GM12892 (cell line): ENCODE measurements around the gene ATXN1.

Experiments
- POLR2A ChIP-seq: IDR thresholded peaks from 2 replicates; pipeline ENCODE4 v1.6.1; 2011; ENCODE audit warnings: low read depth, low read length, control low read depth
- POLR2AphosphoS5 ChIP-seq: IDR thresholded peaks from 2 replicates; pipeline ENCODE4 v1.6.1; 2011; ENCODE audit warnings: low read depth, low read length, control low read depth
- TAF1 ChIP-seq: IDR thresholded peaks from 2 replicates; pipeline ENCODE4 v1.6.1; 2011; ENCODE audit warnings: low read depth, mild to moderate bottlenecking, control low read depth, low read length, borderline replicate concordance

DNA sequence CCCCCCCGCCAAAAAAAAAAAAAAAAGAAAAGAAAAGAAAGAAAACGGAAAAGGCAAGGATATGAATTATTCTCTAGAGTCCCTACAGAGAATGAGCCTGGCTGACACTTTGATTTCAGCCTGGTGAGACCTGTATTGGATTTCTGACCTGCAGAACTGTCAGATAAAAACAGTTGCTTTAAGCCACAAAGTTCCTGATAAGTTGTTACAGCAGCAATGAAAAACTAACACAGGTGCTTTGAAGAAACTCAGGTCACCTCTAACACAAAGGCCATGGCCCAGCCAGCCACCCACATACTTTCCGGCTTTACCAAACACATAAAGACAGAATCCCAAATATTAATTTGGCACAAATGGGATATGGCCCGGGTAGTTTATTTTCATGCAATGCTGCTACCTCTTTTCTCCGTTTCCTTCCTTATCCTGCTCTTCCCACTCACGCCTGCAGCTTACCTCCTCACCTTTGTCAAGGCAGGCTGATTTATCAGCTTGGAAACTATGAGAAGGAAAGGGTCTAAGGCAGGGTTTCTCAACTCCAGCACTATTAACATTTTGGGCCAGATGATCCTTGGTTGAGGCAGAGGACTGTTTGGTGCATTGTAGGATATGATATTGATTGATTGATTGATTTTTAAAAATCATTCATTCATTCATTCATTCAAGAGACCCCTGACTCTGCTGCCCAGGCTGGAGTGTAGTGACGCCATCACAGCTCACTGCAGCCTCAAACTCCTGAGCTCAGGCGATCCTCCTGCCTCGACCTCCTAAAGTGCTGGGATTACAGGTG, 88.1 kb downstream of the ATXN1 start:
- TF ChIP-seq TAF1 (no peak), POLR2A (no peak), POLR2AphosphoS5 (no peak)
